Pulmonary artery endothelial cell (primary cell): ENCODE results near the gene GPBAR1. TPM values are rescaled to one million over a fixed set of nuclear protein-coding genes. Genes with fewer than 3 reads are reported as not detected.

Experiments used
- DNase-seq: peaks from one replicate; pipeline ENCODE4 v3.0.0-alpha.2; 2011; ENCODE audit warnings: low read depth, low spot score
- total RNA-seq: library from RNA; depleted of rRNA; stranded (reverse); fragments of >200 nt; gene quantifications from 2 replicates; pipeline ENCODE4 v1.2.3, GENCODE V29; 2014

GPBAR1 gene
- total RNA-seq, 1 donor from 2014 or later, result 0.07 TPM

DNA sequence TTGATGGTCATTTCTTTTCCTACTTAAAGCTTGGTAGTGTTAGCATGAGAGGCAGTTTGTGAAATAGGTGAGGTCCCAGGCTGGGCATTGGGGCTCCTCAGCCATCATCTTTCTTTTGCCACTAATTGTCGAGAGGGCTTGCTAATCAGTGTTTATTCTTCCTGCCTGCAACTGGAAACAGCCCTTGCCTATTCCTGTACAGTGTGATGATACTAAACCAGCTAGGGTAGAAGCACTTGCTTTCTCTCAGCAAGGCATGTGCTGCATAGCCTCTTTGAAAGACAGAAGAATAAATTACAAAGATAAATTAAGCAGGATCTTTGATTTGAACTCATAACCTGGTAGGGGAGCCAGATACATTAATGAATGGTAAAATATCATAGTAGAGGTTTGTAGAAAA is 16.6 kb upstream of the GPBAR1 start:
- DNase-seq, result no peak

DNA sequence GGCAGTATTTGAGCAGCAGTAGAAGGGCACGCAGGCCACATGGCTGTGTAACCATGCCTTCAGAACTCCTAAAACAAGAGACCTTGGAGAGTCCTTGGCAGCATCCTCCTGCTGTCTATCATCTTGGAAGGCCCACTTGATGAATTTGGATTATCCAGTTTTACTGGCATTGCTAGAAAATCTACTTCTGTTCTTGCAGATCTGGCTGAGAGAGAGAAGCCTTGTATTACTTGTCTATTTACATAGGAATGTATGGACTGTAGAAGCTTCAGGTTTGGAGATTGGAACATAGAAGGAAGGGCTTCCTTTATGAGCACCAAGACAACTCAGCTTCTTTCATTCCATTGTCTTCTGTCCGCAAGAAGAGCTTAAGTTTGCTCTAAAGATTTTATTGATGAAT is 16.1 kb upstream of the GPBAR1 start:
- no peak for DNase-seq

DNA sequence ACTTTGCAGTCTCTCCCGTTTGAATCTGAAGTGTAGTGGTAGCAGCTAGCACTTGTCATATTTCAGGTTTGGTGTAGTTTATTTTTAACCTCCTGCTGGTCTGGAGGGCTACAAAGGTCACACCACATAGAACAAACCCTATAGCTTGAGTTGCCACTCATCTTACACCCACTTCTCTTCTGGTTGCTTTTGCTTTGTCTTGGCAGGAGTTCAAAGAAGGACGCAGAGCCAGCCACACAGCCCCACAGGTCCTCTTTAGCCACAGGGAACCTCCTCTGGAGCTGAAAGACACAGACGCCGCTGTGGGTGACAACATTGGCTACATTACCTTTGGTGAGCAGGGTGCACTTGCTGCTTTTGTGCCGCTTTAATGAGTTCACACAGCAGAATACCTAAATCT is 15.6 kb upstream of the GPBAR1 start:
- DNase-seq, result no peak

DNA sequence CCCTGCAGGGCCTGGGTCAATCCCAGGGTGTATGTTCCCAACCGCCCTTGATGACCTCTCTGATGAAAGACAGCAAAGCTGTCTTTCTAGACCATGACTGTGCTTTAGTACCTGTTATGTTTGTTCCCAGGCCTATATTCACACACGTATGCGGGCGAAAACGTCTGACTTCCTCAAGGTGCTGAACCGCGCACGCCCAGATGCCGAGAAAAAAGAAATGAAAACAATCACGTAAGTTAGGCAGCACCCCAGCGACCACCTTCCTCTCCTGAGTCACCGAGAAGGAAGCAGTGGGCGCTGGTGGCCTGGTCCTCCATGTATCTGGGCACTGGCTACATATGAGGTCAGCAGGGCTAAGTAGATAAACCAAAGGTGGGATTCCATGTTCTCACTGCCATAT is 11.1 kb upstream of the GPBAR1 start:
- no peak for DNase-seq

DNA sequence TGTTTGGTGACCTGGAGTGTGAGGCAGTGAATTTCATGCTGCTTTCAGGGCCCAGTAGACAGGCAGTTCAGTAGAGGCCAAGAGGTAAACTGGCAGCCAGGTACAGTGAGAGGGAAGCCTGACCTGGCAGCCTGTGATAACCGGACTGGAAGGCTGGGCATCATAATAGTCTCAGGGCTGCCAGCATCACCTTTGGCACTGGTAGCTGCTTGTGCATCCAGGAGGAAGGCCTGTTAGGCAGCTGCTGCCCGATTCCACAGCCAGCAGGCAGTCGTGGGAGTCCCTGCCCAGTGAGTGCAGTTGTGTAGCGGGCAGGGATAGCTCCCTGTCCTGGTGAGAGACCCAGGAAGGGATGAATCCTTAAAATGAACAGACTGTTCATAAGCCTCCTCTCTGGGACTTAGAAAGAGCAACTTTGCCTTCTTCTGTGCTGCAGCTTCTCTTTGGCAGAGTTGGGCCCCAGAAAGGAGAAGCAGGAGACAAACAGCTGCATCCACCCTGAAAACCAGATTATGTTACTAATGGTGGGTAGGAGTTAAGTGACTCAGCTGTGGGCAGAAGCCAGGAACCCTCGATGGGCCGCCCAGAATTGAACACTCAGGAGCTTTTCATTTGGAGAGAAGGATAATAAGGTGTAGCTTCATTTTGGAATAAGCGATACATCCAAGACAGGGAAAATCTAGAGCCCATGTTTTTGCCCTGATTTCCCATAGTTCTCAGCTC is 8.1 kb upstream of the GPBAR1 start:
- DNase-seq, result no peak

DNA sequence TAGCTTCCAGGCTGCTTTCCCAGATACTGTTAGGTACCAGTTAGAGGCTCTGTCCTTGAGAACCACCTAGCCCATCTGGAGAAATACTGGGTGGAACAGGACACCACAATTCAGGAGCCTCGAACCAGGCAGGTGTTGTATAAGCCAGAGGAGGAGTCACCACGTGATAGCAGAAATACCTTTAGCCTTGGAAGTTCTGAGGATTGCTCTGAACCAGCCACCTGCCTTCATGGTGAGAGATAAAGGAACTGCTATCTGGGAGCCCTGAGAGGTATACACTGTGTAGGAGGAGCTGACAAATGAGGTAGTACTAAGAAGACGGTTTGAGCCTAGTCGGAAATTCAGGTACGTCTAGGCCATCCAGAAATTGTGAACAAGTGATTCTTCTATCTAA is 7.6 kb upstream of the GPBAR1 start:
- DNase-seq, result no peak

DNA sequence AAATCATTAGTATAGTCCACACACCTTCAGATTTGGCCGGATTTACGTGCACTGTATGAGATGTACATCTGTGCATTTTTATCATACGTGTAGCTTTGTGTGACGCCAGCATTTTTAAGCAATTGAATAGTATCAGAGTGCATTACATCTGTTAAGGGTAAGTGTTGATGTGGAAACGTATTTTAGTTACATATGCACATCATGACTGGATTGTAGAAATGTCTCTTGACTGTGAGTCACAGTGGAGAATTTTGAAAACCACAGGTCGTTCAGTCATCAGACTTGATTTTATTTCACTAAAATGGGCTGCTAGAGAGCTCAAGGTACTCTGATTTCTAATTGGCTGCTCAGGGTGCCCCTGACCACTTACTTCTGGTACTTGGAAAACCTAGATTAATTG is 5.4 kb upstream of the GPBAR1 start:
- no peak for DNase-seq

DNA sequence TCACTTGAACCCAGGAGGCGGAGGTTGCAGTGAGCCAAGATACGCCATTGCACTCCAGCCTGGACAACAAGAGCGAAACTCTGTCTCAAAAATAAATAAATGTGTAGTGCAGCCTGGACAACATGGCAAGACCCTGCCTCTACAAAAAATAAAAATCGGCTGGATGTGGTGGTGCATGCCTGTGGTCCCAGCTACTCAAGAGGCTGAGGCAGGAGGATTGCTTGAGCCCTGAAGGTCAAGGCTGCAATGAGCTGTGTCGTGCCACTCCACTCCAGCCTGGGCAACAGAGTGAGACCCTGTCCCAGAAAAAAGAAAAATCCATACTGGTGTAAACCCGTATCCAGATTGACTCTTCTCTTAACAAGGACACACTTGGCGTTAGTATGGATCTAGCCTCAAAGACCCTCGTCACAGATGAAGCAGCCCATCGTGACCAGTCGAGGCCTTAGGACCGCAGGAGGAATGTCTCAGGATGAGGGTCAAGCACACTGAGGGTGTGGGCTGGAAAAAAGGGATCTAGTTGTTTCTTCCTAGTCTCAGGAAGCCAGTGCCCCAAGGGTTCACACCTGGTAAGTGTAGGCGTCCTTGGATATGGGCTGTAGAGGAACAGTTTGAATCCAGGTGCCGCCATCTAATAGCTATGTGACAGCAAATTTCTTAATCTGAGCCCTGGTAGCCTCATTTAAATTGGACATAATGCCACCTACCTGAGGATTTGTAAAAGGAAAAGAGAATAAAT is 4.0 kb upstream of the GPBAR1 start:
- DNase-seq, result no peak

DNA sequence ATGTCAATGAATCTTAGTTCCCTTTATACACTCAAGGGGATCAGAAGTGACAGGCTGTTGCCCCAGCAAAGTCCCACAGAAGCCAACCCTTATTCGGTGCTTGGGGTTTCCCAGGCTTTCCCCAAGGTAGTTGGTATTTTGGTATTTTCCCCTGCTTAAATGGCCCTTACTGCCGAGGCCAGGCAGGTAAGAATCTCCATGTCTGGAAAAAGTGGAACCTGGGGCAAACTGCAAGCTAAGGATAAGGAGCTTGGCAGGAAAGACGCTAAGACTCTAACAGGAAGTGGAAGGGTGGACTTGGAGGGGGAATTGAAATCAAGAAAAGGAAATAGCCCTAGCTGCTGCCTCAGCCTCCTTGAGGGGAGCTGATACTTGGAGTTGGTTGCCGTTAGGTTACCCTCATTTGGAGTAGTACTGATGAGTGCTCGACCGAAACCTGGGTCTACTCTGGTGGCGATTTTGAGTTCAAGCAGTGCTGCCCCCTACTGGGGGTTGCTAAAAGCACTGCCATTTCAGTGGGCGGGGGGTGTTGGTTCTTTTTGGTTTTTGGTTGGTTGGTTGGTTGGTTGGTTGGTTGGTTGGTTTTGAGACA is 3.3 kb upstream of the GPBAR1 start:
- DNase-seq, result no peak

DNA sequence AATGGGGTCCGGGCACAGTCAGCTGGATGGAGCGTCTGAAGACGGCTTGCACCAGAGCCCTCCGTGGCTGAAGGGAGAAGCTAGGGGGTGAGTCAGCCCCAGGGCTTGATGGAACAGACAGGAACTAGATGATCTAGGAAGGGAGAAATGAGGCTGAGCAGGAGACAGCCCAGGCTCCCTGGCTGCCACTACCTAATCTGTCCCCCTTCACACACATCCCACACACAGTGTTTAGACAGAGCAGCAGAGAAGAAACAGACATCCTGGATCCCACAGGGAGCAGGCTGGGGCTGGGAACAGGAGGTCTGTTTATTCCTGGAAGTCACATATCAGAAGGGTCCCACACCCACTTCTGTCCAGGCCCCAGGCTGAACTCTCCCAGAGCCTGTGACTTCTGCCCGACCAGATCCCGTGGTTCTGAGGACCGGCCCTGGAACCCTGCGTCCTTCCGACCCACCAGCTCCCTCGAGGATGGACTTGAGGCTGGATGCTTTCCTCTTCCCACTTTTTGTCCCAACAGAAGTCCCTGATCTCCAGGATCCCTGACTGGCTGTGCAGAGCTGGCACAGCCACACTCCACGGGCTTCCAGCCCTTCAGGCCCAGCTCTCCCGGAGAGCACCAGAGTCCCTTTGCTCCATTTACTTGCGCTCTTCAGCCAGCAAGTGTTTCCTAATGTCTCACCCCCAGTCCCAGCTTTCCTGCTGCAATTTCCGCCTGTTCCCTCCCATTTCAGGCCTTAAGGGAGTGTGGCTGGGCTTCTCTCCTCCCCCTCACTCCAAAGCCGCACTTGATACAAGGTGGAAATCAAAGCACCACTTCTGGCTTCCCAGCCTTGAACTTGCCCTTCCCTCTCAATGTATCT is 1.5 kb upstream of the GPBAR1 start:
- no peak for DNase-seq

DNA sequence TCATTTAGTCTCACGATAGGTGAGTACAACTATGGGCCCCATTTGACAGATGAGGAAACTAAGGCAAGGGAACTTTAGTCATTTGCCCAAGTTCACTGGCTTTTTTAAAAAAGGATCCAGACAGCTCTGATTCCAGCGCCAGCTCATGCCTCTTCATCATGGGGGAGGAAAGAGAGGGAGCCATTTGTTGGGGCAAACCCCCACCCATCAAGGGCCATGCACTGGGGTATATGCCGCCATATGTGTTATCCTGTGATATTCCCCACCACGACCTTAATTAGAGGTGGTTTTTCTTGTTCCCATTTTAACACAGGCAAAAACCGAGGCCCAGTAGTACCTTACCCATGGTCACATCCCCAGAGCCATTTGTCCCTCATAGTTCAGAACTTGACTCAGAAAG is 649 bp upstream of the GPBAR1 start:
- DNase-seq, result no peak

DNA sequence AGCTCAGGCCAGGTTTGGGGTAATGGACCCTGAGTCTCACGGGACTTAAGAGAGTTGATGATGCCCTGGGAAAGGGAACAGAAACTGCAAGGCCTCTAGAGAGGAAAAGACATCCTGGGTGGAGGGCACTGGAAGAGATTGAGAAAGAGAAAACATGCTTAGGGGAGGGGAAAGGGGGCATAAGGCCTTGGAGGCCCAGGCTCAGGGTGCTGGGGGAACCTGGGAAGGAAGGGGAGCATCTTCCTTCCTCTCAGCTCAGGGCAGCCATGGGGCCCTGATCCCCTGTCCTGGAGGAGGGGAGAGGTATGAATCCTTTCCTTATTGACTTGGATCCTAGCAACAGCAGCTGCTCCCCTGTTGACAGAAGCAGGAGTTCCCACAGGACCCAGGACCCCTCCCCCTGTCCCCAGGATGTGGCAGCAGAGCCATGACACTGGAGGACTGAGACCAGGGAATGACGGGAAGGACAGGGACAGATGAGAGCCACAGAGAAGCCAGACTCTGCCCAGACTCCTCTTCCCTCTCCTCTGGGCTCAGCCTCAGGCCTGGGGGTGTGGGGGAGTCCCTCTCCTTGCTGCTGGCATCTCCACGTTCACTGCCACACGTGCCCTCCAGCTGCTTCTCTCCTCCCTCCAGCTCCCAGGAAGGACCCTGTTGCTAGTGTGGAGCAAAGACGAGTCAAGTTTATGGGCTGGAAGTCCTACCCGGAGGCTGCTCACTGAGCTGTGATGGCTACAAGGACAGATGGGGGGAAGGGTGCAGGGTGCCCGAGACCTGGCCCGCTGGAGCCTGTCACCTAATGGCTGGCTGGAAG is 815 bp downstream of the GPBAR1 start:
- no peak for DNase-seq

DNA sequence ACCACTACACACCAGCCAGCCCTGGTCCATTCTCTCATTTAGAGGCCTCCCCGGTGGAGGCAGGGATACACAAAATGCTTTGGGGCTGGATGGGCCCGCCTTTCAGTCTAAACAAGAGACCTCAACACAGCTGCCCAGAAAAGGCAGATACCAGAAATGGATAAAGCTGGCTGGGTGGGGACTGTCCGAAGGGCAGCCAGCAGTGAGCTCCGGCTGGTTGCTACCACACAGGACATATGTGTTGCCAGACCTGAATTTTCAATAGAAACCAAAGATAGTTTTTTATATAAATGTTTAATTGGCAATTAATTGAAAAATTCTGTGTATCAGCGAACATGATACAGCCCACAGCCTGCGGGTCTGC is 1.4 kb downstream of the GPBAR1 start:
- DNase-seq, result no peak

DNA sequence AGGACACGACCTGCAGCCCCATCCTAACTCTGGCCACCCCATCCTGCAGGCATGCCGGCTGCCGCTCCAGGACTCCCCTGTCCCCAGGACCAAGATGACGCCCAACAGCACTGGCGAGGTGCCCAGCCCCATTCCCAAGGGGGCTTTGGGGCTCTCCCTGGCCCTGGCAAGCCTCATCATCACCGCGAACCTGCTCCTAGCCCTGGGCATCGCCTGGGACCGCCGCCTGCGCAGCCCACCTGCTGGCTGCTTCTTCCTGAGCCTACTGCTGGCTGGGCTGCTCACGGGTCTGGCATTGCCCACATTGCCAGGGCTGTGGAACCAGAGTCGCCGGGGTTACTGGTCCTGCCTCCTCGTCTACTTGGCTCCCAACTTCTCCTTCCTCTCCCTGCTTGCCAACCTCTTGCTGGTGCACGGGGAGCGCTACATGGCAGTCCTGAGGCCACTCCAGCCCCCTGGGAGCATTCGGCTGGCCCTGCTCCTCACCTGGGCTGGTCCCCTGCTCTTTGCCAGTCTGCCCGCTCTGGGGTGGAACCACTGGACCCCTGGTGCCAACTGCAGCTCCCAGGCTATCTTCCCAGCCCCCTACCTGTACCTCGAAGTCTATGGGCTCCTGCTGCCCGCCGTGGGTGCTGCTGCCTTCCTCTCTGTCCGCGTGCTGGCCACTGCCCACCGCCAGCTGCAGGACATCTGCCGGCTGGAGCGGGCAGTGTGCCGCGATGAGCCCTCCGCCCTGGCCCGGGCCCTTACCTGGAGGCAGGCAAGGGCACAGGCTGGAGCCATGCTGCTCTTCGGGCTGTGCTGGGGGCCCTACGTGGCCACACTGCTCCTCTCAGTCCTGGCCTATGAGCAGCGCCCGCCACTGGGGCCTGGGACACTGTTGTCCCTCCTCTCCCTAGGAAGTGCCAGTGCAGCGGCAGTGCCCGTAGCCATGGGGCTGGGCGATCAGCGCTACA is 2.1 kb downstream of the GPBAR1 start:
- no peak for DNase-seq

DNA sequence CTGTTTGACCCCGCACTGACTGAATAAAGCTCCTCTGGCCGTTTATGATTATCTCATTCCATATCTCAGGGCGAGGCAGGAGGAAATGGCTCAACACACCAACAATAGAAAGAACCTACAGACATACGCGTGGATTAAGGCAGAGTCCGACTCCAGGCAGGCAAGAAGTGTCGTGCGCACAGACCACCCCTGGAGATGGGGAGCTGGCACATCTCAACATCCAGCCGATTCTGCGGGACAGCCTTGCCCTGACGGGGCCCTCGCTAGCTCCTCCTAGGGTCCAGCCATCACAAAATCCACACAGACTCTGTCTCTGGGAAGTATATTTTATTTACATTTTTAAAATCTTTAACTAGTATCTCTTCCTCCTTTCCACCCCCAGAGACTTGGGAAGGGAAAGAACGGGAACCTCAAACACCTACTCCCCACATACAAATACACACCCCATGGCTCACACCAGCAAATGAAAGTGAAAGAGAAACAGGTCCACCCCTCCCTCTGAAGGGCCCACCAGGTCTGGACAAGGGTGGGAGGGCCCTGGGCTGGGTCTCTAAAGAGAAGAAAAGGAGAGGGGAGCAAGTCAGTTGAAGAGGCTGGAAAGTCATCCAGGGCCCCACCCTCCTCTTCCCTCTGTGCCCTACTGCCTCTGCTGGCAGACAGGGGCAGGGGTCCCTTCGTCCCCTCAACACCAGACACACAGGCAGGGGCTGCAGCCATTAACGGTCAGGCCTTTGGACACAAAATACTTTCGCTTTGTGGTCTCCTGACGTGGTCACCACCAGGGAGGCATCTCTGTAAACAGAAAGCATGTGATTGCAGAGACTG is 3.2 kb downstream of the GPBAR1 start:
- DNase-seq, result no peak

DNA sequence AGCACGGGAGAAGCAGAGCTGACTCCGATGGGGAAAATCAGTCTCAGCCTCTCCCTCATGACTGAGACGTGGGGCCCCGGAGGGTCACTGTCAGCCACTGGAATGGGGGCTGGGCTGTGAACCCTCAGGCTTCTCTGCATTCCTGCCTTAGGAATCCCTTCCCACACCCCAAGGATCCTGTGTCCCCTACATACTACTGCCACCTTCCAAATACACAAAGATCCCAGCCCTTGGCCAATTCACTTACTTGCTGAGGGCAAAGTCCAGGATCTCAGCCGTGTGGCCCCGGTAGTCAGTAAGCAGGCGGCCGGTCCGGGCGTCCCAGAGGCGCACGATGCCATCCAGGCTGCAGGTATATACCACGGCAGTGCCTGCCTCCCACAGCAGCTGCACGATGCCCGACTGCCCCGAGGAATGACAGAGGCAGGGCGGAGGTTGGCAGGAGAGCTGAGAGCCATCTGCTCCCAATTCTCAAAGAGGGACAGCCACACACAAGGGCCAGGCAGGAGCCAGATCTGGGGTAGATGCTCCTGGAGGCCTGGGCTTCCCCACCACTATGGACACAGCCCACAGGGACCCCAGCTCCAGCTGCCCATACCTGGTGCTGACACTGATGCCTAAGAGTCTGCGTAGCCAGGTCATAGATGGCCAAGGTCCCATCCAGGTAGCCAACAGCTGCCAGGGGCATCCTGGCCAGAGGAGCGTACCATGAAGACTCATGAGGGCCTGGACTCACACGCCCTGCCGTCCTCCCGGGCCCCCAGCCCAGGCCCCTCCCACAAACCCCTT is 4.2 kb downstream of the GPBAR1 start:
- DNase-seq, result no peak

DNA sequence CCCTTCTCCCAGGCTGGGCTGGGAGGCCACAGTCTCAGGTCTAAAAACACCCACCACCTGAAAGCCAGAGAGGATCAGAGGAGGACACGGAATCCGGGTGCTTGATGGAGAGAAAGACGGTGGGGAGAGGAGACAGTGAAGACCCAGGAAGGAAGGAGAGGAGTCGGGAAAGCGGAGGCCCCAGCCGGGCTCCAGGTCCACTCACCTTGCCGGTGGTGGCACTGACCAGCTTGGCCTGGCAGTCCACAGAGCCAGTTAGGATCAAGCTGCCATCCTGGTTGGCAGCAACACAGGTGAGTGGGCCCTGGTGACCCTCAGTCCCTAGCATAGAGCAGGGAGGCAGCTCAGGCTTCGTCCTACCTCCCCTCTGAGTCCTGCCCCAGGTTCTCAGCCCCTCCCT is 4.8 kb downstream of the GPBAR1 start:
- no peak for DNase-seq

DNA sequence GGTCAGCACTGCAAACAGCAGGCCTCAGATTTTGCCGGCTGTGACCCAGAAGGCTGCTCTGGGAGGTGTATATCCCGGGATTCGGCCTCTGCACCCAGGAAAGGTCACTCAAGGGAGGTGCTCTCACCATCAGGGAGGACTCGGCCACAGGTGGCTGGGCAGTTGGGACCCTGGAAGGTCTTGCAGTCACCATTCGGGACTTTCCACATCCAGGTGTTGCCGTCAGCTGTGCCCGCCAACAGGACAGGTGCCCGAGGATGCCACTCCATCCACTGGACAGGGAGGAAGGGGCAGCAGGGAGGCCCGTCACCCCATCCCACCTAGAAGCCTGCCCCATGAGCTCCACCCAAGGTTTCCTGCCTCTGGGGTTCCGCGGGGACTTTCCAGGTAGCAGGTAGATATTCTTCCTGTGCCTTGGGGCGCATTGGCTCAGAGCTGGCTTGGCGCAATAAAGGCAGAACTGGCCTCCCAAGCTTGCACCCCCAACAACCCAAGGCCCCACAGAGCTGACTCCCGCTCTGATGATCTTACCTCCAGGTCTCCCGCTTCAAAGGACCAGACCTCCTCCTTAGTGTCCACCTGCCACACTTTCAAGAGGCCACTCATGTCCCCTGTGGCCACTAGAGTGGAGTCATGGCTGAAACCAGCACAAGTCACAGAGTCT is 5.6 kb downstream of the GPBAR1 start:
- DNase-seq, result no peak
